Measurements from ENCODE around the gene TTC27.
A peak's percentile ranks its signal among the peaks of the same experiment; 100 is the strongest.

DNA sequence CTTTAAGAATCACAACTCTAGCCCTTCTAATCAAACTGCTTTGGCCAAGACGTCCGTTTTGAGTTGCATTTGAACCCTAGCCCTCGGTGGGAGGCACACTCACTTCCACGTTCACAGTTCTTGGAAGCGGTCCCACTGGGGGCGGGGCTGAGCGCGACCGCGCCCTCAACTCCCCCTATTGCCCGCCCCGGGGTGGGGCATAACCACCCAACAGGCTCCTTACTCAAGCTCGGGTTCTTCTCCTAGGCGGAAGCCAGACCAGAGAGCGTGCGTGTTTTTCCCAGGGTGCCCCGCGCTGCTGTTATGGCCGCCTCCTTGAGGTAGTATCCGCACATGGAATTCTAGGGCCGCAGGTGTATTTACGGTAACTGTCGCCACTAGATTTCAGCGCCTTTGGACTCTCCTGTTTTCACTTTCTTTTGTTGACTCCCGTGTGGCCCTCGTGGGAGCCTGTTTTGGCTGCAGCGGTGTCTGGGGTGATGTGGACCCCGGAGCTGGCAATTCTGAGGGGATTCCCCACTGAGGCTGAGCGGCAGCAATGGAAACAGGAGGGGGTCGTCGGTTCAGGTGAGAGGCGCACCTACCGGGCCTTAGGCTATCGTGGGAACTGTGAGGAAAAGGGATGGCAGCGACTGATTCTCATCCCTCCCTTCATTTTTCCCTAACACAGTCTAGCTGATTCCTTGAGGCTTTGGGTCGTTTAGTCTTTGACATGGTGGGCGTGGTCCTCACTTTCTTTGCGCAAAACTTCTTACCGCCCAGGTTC, at the start of gene TTC27:
- TF ChIP-seq, protein P1, sequence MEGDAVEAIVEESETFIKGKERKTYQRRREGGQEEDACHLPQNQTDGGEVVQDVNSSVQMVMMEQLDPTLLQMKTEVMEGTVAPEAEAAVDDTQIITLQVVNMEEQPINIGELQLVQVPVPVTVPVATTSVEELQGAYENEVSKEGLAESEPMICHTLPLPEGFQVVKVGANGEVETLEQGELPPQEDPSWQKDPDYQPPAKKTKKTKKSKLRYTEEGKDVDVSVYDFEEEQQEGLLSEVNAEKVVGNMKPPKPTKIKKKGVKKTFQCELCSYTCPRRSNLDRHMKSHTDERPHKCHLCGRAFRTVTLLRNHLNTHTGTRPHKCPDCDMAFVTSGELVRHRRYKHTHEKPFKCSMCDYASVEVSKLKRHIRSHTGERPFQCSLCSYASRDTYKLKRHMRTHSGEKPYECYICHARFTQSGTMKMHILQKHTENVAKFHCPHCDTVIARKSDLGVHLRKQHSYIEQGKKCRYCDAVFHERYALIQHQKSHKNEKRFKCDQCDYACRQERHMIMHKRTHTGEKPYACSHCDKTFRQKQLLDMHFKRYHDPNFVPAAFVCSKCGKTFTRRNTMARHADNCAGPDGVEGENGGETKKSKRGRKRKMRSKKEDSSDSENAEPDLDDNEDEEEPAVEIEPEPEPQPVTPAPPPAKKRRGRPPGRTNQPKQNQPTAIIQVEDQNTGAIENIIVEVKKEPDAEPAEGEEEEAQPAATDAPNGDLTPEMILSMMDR (conservative IDR thresholded peaks at IDR 0.05): no peak
- TF ChIP-seq ZFX (IDR thresholded peaks at IDR 0.05): peak; percentile 31; the same call in 1 of the 2 replicates
